ENCODE results near the gene IGF1R.

DNA sequence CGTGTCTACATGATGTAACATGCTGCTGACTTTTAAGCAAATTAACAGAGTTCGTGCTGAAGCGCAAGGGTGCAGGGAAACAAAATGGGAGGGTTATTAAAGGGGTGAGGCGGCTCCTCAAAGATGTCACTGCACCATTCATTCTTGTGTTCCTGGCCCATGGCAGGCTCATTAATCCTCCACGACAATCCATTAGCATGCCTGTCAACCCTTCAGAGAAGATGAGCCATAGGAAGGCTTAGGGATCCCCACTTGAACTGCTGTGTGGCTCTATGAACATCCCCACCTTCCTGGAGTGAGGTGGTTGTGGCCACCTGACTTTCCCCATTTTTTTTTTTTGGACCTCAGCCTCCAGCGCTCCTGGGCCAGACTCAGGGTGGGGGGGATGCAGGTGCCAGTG is 45.8 kb downstream of the IGF1R start:
- TF ChIP-seq, protein P1, sequence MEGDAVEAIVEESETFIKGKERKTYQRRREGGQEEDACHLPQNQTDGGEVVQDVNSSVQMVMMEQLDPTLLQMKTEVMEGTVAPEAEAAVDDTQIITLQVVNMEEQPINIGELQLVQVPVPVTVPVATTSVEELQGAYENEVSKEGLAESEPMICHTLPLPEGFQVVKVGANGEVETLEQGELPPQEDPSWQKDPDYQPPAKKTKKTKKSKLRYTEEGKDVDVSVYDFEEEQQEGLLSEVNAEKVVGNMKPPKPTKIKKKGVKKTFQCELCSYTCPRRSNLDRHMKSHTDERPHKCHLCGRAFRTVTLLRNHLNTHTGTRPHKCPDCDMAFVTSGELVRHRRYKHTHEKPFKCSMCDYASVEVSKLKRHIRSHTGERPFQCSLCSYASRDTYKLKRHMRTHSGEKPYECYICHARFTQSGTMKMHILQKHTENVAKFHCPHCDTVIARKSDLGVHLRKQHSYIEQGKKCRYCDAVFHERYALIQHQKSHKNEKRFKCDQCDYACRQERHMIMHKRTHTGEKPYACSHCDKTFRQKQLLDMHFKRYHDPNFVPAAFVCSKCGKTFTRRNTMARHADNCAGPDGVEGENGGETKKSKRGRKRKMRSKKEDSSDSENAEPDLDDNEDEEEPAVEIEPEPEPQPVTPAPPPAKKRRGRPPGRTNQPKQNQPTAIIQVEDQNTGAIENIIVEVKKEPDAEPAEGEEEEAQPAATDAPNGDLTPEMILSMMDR (IDR thresholded peaks at IDR 0.05) = no peak
- TF ChIP-seq EZH2phosphoT487 (IDR thresholded peaks at IDR 0.05) = no peak

All from neural progenitor cell (in vitro differentiated cells).